ENCODE data around the gene SOHLH1. TPM values are rescaled to one million over a fixed set of nuclear protein-coding genes. Genes with fewer than 3 reads are reported as not detected.

Gene SOHLH1
- total and polyA plus RNA-seq, 10 of the 15 experiments (the other 5 are each of a cell fraction or from before 2014, with no cell fraction given): not detected

GRCh38 chr9:135693265-135693664 lies 6.0 kb downstream of the SOHLH1 start:
- FAIRE-seq: no peak
- no peaks in the 10 kb centered on the region for H3K4me1 ChIP-seq (ENCODE audit: control insufficient read depth, insufficient read depth, low read length)
- ChIA-PET SMC1A (ENCODE audit: uncharacterized antibody, unreplicated experiment) (no interaction called here), CTCF (no interaction called here), POLR2A (no interaction called here), RAD21 (ENCODE audit: unreplicated experiment) (no interaction called here)
- BruUV-seq (replicated peaks): no TSS peak
- in situ Hi-C loops (cut with MboI): no loop called here
- H3K4me2 ChIP-seq (ENCODE audit: control insufficient read depth, insufficient read depth): no peak overlapping the region
- WGBS (ENCODE audit: insufficient coverage, insufficient replicate concordance, low lambda C conversion rate, missing lambda C conversion rate): 35% methylated on average over 16 of the region's 16 CpGs
- no peaks in the 10 kb centered on the region for H3K36me3 ChIP-seq (ENCODE audit: control insufficient read depth in 2 of 2, insufficient read depth in 2 of 2, low read length in 1 of 2)
- no peak for ATAC-seq
- H2AFZ ChIP-seq (ENCODE audit: control insufficient read depth, low read depth, low read length): no peak overlapping the region
- intact Hi-C loops (cut with micrococcal nuclease; ENCODE audit: unreplicated experiment): no loop called here
- H3K27ac ChIP-seq (ENCODE audit: control insufficient read depth, insufficient read depth): no peak overlapping the region
- DNase-seq (ENCODE audit: low read depth, low spot score): no peak
- no peaks in the 10 kb centered on the region; a peak in 2 of 4 replicates for H3K27me3 ChIP-seq (replicated peaks in 1 of 2; ENCODE audit: control insufficient read depth in 2 of 2, insufficient read depth in 2 of 2, low read length in 1 of 2)
- H3K4me3 ChIP-seq: no peak overlapping the region
- no peaks in the 10 kb centered on the region for H3K9me3 ChIP-seq (replicated peaks; ENCODE audit: control insufficient read depth, insufficient read depth, low read length)
- H3K9ac ChIP-seq (ENCODE audit: control insufficient read depth, insufficient read depth, low read length): no peak overlapping the region
- no peaks in the 10 kb centered on the region for H3K79me2 ChIP-seq (ENCODE audit: control insufficient read depth, insufficient read depth, low read length)
- no peaks in the 10 kb centered on the region for H4K20me1 ChIP-seq (ENCODE audit: control insufficient read depth, insufficient read depth)
- TF ChIP-seq NFXL1 (IDR thresholded peaks at IDR 0.05; ENCODE audit: borderline replicate concordance) (no peak), CEBPB (IDR thresholded peaks at IDR 0.05; ENCODE audit: borderline replicate concordance in 1 of 2, low read depth in 2 of 2, low read length in 2 of 2) (no peak), POLR2A (IDR thresholded peaks at IDR 0.05; ENCODE audit: low read depth, low read length) (no peak), JUND (IDR thresholded peaks at IDR 0.05; ENCODE audit: low read depth, low read length) (no peak), TCF3 (IDR thresholded peaks at IDR 0.05; ENCODE audit: borderline replicate concordance, insufficient read depth, low read depth, low read length) (no peak), REST (IDR thresholded peaks at IDR 0.05; ENCODE audit: low read depth, low read length) (no peak), ZBTB4 (CRISPR knock-in tag; IDR thresholded peaks at IDR 0.05) (no peak), POU2F2 (IDR thresholded peaks at IDR 0.05; ENCODE audit: borderline replicate concordance, low read depth, low read length) (no peak), ZZZ3 (IDR thresholded peaks at IDR 0.05; ENCODE audit: control insufficient read depth, insufficient read length, low read depth) (no peak), BRCA1 (IDR thresholded peaks at IDR 0.05; ENCODE audit: low read depth, low read length) (no peak), RUNX3 (IDR thresholded peaks at IDR 0.05; ENCODE audit: low read length) (no peak), FOXK2 (IDR thresholded peaks at IDR 0.05) (no peak), SMARCA5 (IDR thresholded peaks at IDR 0.05) (no peak)

Measured in GM12878 (cell line).